GM12878 (cell line): ENCODE measurements around the gene DBN1. TPM values are rescaled to one million over a fixed set of nuclear protein-coding genes. Genes with fewer than 3 reads are reported as not detected.

Experiments used
- BMI1 ChIP-seq: fragments of 450-650 bp; IDR thresholded peaks from 2 replicates; pipeline ENCODE4 v1.6.1; 2016; ENCODE audit warnings: mild to moderate bottlenecking, moderate library complexity, borderline replicate concordance
- EGR1 ChIP-seq, 2 experiments: IDR thresholded peaks; 1 replicate in 1 of 2; 2 replicates in 1 of 2; pipeline ENCODE4 v1.6.1; 2011 to 2012; ENCODE audit warnings: low read depth in 2 of 2, low read length in 2 of 2, borderline replicate concordance in 1 of 2, mild to moderate bottlenecking in 1 of 2, moderate library complexity in 1 of 2
- FOS ChIP-seq: IDR thresholded peaks from 3 replicates; pipeline ENCODE4 v1.6.1; 2011; ENCODE audit warnings: borderline replicate concordance; ENCODE audit not compliant: insufficient read length; ENCODE audit errors: extremely low read depth
- IKZF2 ChIP-seq, 2 experiments: fragments of 450-650 bp; IDR thresholded peaks; 2 replicates each; pipeline ENCODE4 v1.6.1; 2017; ENCODE audit warnings: mild to moderate bottlenecking in 2 of 2, moderate library complexity in 2 of 2
- POU2F2 ChIP-seq: IDR thresholded peaks from 3 replicates; pipeline ENCODE4 v1.6.1; 2011; ENCODE audit warnings: low read depth, mild to moderate bottlenecking, low read length, borderline replicate concordance
- SUZ12 ChIP-seq: fragments of 200-600 bp; sonication (generic); IDR thresholded peaks from one replicate; pipeline ENCODE4 v1.6.1; 2018; ENCODE audit warnings: antibody characterized with exemption, mild to moderate bottlenecking; ENCODE audit not compliant: unreplicated experiment
- TARDBP ChIP-seq: IDR thresholded peaks from 2 replicates; pipeline ENCODE4 v1.6.1; 2016; ENCODE audit warnings: borderline replicate concordance
- YY1 ChIP-seq: IDR thresholded peaks from 2 replicates; pipeline ENCODE4 v1.6.1; 2011; ENCODE audit warnings: low read depth, mild to moderate bottlenecking, low read length
- ZNF207 ChIP-seq: fragments of 450-650 bp; IDR thresholded peaks from 2 replicates; pipeline ENCODE4 v1.6.1; 2014; ENCODE audit warnings: antibody characterized with exemption, mild to moderate bottlenecking, borderline replicate concordance
- ZNF217 ChIP-seq: fragments of 450-650 bp; IDR thresholded peaks from 2 replicates; pipeline ENCODE4 v1.6.1; 2017; ENCODE audit warnings: antibody characterized with exemption, mild to moderate bottlenecking
- ZZZ3 ChIP-seq: IDR thresholded peaks from 2 replicates; pipeline ENCODE4 v1.6.1; 2011; ENCODE audit warnings: low read depth; ENCODE audit not compliant: control insufficient read depth, insufficient read length
- polyA plus RNA-seq, 11 experiments: library from polyadenylated mRNA; depleted of rRNA in 4 of 11; unstranded in 6 of 11; stranded (reverse) in 5 of 11; fragments of >200 nt; fragmentation: Nextera tagmentation in 4 of 11; fragmentation: Illumina TruSeq in 1 of 11; extraction: Ambion mirVana in 4 of 11; extraction: Trizol in 1 of 11; gene quantifications; 1 replicate in 1 of 11; 2 replicates in 10 of 11; pipeline versions ENCODE4 v1.2.1 to v1.2.3, GENCODE V29; 2011 to 2016; ENCODE audit warnings: inconsistent platforms in 2 of 11, missing spikeins in 2 of 11, low read depth in 1 of 11
- total RNA-seq, 4 experiments: library from RNA; depleted of rRNA in 3 of 4; stranded (reverse); fragments of >200 nt in 3 of 4; fragmentation: Illumina TruSeq in 1 of 4; extraction: Trizol in 1 of 4; gene quantifications; 2 replicates each; pipeline versions ENCODE4 v1.2.1 to v1.2.3, GENCODE V29; 2013 to 2021
- TF ChIP-seq, protein P1 (sequence below), 3 experiments: IDR thresholded peaks in 2 of 3; conservative IDR thresholded peaks in 1 of 3; 2 replicates each; pipeline ENCODE4 v1.5.1; 2011; ENCODE audit warnings: low read depth in 3 of 3, low read length in 3 of 3, mild to moderate bottlenecking in 3 of 3, control low read depth in 2 of 3, moderate library complexity in 2 of 3, inconsistent platforms in 1 of 3, mixed read lengths in 1 of 3; ENCODE audit not compliant: control insufficient read depth in 2 of 3, insufficient read depth in 1 of 3; ENCODE audit errors: extremely low read depth in 1 of 3
- TF ChIP-seq, protein P2 (sequence below): fragments of 450-650 bp; conservative IDR thresholded peaks from 2 replicates; pipeline ENCODE4 v1.6.1; 2017; ENCODE audit warnings: mild to moderate bottlenecking, moderate library complexity
- TF ChIP-seq, protein P3 (sequence below): fragments of 450-650 bp; IDR thresholded peaks from 2 replicates; pipeline ENCODE4 v1.6.1; 2017; ENCODE audit warnings: antibody characterized with exemption, mild to moderate bottlenecking, moderate library complexity
- TF ChIP-seq, protein P4 (sequence below): fragments of 450-650 bp; IDR thresholded peaks from 2 replicates; pipeline ENCODE4 v1.6.1; 2017; ENCODE audit warnings: mild to moderate bottlenecking

DBN1 gene
- total and polyA plus RNA-seq, 10 of the 15 experiments (the other 5 are each of a cell fraction or from before 2014, with no cell fraction given) = 0.18 to 81.0 (median 27.9) TPM

DNA sequence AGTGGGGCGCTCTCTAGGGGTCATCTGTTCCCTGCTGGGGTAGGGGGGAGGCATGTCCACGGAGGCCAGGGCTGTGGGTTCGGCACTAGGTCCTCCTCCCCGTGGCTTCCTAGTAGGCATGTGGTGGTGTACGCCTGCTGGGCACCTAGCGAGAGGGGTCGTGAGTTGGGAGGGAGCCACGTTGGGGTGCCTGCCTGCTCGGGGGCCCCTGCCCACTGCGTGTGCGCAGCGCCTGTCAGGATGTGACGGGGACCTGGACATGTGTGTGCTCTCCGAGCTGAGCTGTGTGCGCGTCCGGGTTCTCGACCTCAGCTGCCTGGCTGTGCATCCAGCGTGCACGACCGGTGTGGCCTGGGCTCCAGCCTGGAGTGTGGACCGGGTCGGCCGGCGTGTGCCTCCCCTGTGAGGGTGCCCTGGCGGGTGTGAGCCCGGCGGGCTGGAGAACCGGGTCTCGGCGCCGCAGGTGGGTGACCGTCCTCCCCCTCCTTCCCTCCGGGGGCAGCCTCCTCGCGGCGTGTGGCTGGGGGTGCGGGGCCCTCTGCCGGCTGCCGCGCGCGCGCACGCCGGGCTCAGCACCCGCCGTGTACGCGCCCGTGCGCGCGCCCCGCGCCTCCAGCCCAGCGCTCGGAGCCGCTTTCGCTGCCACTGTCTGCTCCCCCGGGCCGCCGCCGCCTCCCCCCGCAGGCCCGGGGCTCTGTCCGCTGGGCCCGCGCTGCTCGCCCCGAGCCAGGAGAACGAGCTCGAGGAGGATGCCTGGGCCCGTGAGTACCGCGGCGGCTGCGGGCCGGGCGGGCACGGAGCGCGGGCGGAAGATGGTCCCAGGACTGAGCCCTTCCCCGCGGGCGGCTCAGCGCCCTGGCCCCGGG is 27.0 kb downstream of the DBN1 start, which contains the start of gene PRR7 (continued):
- TF ChIP-seq, protein P1, sequence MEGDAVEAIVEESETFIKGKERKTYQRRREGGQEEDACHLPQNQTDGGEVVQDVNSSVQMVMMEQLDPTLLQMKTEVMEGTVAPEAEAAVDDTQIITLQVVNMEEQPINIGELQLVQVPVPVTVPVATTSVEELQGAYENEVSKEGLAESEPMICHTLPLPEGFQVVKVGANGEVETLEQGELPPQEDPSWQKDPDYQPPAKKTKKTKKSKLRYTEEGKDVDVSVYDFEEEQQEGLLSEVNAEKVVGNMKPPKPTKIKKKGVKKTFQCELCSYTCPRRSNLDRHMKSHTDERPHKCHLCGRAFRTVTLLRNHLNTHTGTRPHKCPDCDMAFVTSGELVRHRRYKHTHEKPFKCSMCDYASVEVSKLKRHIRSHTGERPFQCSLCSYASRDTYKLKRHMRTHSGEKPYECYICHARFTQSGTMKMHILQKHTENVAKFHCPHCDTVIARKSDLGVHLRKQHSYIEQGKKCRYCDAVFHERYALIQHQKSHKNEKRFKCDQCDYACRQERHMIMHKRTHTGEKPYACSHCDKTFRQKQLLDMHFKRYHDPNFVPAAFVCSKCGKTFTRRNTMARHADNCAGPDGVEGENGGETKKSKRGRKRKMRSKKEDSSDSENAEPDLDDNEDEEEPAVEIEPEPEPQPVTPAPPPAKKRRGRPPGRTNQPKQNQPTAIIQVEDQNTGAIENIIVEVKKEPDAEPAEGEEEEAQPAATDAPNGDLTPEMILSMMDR (IDR thresholded peaks at IDR 0.05 in 2 of 3, conservative IDR thresholded peaks at IDR 0.05 in 1 of 3; ENCODE audit: control insufficient read depth in 2 of 3, extremely low read depth in 1 of 3, insufficient read depth in 1 of 3, low read depth in 3 of 3, low read length in 3 of 3) = peak in 1 of 3 experiments; percentile 26; a peak in 1 of 6 replicates
- TF ChIP-seq, protein P2, sequence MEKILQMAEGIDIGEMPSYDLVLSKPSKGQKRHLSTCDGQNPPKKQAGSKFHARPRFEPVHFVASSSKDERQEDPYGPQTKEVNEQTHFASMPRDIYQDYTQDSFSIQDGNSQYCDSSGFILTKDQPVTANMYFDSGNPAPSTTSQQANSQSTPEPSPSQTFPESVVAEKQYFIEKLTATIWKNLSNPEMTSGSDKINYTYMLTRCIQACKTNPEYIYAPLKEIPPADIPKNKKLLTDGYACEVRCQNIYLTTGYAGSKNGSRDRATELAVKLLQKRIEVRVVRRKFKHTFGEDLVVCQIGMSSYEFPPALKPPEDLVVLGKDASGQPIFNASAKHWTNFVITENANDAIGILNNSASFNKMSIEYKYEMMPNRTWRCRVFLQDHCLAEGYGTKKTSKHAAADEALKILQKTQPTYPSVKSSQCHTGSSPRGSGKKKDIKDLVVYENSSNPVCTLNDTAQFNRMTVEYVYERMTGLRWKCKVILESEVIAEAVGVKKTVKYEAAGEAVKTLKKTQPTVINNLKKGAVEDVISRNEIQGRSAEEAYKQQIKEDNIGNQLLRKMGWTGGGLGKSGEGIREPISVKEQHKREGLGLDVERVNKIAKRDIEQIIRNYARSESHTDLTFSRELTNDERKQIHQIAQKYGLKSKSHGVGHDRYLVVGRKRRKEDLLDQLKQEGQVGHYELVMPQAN = peak; percentile 42; the same call in 1 of the 2 replicates
- TF ChIP-seq YY1 (peak; percentile 37; the same call in 1 of the 2 replicates), POU2F2 (peak; percentile 44; the same call in 1 of the 3 replicates), TARDBP (peak; percentile 30; the same call in 1 of the 2 replicates), EGR1 (IDR thresholded peaks at IDR 0.05; ENCODE audit: borderline replicate concordance in 1 of 2, low read depth in 2 of 2, low read length in 2 of 2) (no peak), FOS (no peak), SUZ12 (no peak), IKZF2 (IDR thresholded peaks at IDR 0.05) (no peak), ZNF207 (no peak), ZZZ3 (no peak), ZNF217 (no peak), BMI1 (no peak)
- TF ChIP-seq, protein P3, sequence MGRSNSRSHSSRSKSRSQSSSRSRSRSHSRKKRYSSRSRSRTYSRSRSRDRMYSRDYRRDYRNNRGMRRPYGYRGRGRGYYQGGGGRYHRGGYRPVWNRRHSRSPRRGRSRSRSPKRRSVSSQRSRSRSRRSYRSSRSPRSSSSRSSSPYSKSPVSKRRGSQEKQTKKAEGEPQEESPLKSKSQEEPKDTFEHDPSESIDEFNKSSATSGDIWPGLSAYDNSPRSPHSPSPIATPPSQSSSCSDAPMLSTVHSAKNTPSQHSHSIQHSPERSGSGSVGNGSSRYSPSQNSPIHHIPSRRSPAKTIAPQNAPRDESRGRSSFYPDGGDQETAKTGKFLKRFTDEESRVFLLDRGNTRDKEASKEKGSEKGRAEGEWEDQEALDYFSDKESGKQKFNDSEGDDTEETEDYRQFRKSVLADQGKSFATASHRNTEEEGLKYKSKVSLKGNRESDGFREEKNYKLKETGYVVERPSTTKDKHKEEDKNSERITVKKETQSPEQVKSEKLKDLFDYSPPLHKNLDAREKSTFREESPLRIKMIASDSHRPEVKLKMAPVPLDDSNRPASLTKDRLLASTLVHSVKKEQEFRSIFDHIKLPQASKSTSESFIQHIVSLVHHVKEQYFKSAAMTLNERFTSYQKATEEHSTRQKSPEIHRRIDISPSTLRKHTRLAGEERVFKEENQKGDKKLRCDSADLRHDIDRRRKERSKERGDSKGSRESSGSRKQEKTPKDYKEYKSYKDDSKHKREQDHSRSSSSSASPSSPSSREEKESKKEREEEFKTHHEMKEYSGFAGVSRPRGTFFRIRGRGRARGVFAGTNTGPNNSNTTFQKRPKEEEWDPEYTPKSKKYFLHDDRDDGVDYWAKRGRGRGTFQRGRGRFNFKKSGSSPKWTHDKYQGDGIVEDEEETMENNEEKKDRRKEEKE = 0 out of 2 replicates have a peak, but pooled peaks have one; percentile 46
- TF ChIP-seq, protein P4, sequence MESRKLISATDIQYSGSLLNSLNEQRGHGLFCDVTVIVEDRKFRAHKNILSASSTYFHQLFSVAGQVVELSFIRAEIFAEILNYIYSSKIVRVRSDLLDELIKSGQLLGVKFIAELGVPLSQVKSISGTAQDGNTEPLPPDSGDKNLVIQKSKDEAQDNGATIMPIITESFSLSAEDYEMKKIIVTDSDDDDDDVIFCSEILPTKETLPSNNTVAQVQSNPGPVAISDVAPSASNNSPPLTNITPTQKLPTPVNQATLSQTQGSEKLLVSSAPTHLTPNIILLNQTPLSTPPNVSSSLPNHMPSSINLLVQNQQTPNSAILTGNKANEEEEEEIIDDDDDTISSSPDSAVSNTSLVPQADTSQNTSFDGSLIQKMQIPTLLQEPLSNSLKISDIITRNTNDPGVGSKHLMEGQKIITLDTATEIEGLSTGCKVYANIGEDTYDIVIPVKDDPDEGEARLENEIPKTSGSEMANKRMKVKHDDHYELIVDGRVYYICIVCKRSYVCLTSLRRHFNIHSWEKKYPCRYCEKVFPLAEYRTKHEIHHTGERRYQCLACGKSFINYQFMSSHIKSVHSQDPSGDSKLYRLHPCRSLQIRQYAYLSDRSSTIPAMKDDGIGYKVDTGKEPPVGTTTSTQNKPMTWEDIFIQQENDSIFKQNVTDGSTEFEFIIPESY = no peak
